ENCODE results near the gene INPP5F.

INPP5F gene

DNA sequence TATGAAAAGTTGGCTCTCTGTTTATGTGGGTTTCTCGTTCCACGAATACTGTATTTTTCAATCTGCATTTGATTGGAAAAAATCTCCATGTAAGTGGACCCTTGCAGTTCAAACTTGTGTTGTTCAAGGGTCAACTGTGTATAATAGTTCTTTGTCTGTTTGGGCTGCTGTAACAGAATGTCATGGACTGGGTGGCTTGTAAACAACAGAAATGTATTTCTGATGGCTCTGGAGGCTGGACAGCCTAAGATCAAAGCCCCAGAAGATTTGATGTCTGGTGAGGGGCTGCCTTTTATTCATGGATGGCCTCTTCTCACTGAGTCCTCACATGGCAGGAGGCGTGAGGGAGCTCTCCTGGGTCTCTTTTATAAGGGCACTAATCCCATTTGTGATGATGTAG lies 36.2 kb downstream of the INPP5F start:
- H3K9me3 ChIP-seq (ENCODE audit: insufficient read depth, low read length), result no peaks in the 10 kb centered on the region
- H3K27me3 ChIP-seq (ENCODE audit: low read length), result no peaks in the 10 kb centered on the region
- no peaks in the 10 kb centered on the region for H3K9me2 ChIP-seq (replicated peaks; ENCODE audit: insufficient read depth, low read length)
- no peak overlapping the region for H3K4me2 ChIP-seq (ENCODE audit: low read depth, low read length, poor library complexity, severe bottlenecking)
- TF ChIP-seq CTCF (IDR thresholded peaks at IDR 0.05; ENCODE audit: insufficient read depth, low read length, poor library complexity, severe bottlenecking) (no peak), EZH2phosphoT487 (conservative IDR thresholded peaks at IDR 0.05; ENCODE audit: low read length) (no peak)
- H3F3A ChIP-seq (ENCODE audit: insufficient read depth), result no peaks in the 10 kb centered on the region
- H4K20me1 ChIP-seq (ENCODE audit: low read depth, low read length), result no peaks in the 10 kb centered on the region
- H3K9ac ChIP-seq (ENCODE audit: low read length), result no peak overlapping the region
- no peak overlapping the region for H2AFZ ChIP-seq (ENCODE audit: low read depth, low read length, severe bottlenecking)
- no peak overlapping the region for H3K4me3 ChIP-seq (ENCODE audit: insufficient read depth, low read length, poor library complexity, severe bottlenecking)
- no peaks in the 10 kb centered on the region for H3K79me2 ChIP-seq (ENCODE audit: insufficient read depth, low read length)
- H3K27ac ChIP-seq (ENCODE audit: low read depth, low read length), result no peak overlapping the region
- no peaks in the 10 kb centered on the region for H3K36me3 ChIP-seq (ENCODE audit: low read length)

DNA sequence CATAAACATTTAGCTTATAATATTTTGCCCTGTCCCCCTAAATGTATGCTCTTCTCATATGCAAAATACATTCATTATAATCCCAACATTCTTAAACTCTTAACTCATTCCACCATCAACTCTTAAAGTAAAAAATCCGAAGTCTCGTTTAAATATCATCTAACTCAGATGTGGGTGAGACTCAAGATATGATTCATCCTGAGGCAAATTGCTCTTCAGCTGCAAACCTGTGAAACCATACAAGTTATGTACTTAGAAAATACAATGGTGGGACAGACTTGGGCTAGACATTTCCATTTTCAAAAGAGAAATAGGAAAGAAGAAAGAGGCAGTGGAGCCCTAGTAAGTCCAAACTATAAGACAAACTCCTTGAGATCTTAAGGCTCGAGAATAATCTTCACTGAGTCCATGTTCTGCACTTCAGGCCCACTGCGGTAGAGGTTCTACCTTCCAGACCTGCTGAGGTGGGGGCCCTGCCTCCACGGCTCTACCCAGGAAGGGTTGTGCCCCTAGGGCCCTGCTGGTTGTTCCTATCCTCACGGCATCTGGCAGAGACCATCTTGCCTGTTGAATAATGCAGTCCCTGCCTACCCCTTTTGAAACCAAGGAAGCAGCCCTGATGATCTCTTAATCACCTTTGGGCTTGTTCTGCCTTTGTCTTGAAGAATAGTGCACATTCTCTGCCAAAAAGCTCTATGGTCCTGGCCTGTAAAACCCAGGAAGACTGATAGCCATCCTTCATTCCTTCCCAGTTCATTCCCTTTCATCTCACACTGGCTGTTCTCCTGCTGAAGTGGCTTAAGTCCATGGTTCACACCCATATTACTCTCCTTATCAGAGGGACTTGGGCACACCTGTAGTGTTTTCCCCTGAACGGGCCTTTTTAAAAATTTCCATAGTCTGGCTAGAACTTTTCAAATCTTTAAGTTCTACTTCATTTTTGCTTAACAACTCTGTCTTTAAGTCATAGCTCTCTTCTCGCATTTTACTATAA lies 37.3 kb downstream of the INPP5F start:
- no peaks in the 10 kb centered on the region for H4K20me1 ChIP-seq (ENCODE audit: low read depth, low read length)
- no peak overlapping the region for H2AFZ ChIP-seq (ENCODE audit: low read depth, low read length, severe bottlenecking)
- H3F3A ChIP-seq (ENCODE audit: insufficient read depth), result no peaks in the 10 kb centered on the region
- TF ChIP-seq CTCF (IDR thresholded peaks at IDR 0.05; ENCODE audit: insufficient read depth, low read length, poor library complexity, severe bottlenecking), result no peak
- TF ChIP-seq EZH2phosphoT487 (conservative IDR thresholded peaks at IDR 0.05; ENCODE audit: low read length), result no peak
- no peaks in the 10 kb centered on the region for H3K9me2 ChIP-seq (replicated peaks; ENCODE audit: insufficient read depth, low read length)
- H3K9me3 ChIP-seq (ENCODE audit: insufficient read depth, low read length), result no peaks in the 10 kb centered on the region
- H3K4me2 ChIP-seq (ENCODE audit: low read depth, low read length, poor library complexity, severe bottlenecking), result no peak overlapping the region
- H3K79me2 ChIP-seq (ENCODE audit: insufficient read depth, low read length), result no peaks in the 10 kb centered on the region
- H3K4me3 ChIP-seq (ENCODE audit: insufficient read depth, low read length, poor library complexity, severe bottlenecking), result no peak overlapping the region
- no peak overlapping the region for H3K9ac ChIP-seq (ENCODE audit: low read length)
- no peaks in the 10 kb centered on the region for H3K36me3 ChIP-seq (ENCODE audit: low read length)
- no peak overlapping the region for H3K27ac ChIP-seq (ENCODE audit: low read depth, low read length)
- H3K27me3 ChIP-seq (ENCODE audit: low read length), result no peaks in the 10 kb centered on the region

- TF ChIP-seq EZH2phosphoT487 (conservative IDR thresholded peaks at IDR 0.05; ENCODE audit: low read length) (no peak), CTCF (IDR thresholded peaks at IDR 0.05; ENCODE audit: insufficient read depth, low read length, poor library complexity, severe bottlenecking) (no peak)
- H4K20me1 ChIP-seq (ENCODE audit: low read depth, low read length), result no peaks in the 10 kb centered on the region
- H3K9me2 ChIP-seq (replicated peaks; ENCODE audit: insufficient read depth, low read length), result no peaks in the 10 kb centered on the region
- no peaks in the 10 kb centered on the region for H3K27me3 ChIP-seq (ENCODE audit: low read length)
- no peaks in the 10 kb centered on the region; the same call in 1 of the 2 replicates for H3F3A ChIP-seq (ENCODE audit: insufficient read depth)
- H3K4me2 ChIP-seq (ENCODE audit: low read depth, low read length, poor library complexity, severe bottlenecking), result no peak overlapping the region
- H3K27ac ChIP-seq (ENCODE audit: low read depth, low read length), result no peak overlapping the region
- no peaks in the 10 kb centered on the region for H3K36me3 ChIP-seq (ENCODE audit: low read length)
- no peaks in the 10 kb centered on the region for H3K79me2 ChIP-seq (ENCODE audit: insufficient read depth, low read length)
- H2AFZ ChIP-seq (ENCODE audit: low read depth, low read length, severe bottlenecking), result no peak overlapping the region
- H3K4me3 ChIP-seq (ENCODE audit: insufficient read depth, low read length, poor library complexity, severe bottlenecking), result no peak overlapping the region
- H3K9me3 ChIP-seq (ENCODE audit: insufficient read depth, low read length), result no peaks in the 10 kb centered on the region
- H3K9ac ChIP-seq (ENCODE audit: low read length), result no peak overlapping the region
These were observed 42.7 kb downstream of the INPP5F start for GRCh38 chr10:119768455-119769094.

Data from SU-DHL-6 (cell line).